ENCODE results near the gene OXCT1.
"Not testable (repeated sequence)": the region's sequence is repeated elsewhere in the genome, so short reads cannot be mapped to it uniquely, and the experiment has no call there.

The OXCT1 gene

GRCh38 chr5:41857989-41858388, 12.2 kb downstream of the OXCT1 start:
- no peak for DNase-seq
- ATAC-seq (replicated peaks), result no peak
- Mint-ChIP-seq H3K36me3 (ENCODE audit: insufficient read depth) (peaks cover 35% of the 10 kb centered on the region), H3K9me3 (no peaks in the 10 kb centered on the region), H3K27ac (peak overlapping the region; percentile 4 to 8), H3K4me3 (no peak overlapping the region), H3K4me1 (ENCODE audit: low read depth in 2 of 2) (peaks cover 0 to 5% of the 10 kb centered on the region in 2 donors), H3K27me3 (no peaks in the 10 kb centered on the region)

GRCh38 chr5:41856644-41857491, 13.4 kb downstream of the OXCT1 start:
- DNase-seq, result peak; percentile 62 to 70 (median 67)

GRCh38 chr5:41852293-41852692, 17.9 kb downstream of the OXCT1 start:
- DNase-seq (no peak), ATAC-seq (replicated peaks) (no peak)
- no peak overlapping the region for H3K4me3 Mint-ChIP-seq
- peaks cover 59% of the 10 kb centered on the region for H3K36me3 Mint-ChIP-seq (ENCODE audit: insufficient read depth)
- H3K4me1 Mint-ChIP-seq (ENCODE audit: low read depth in 2 of 2), result peaks cover 0 to 11% of the 10 kb centered on the region in 2 donors
- H3K27me3 Mint-ChIP-seq, result no peaks in the 10 kb centered on the region
- H3K27ac Mint-ChIP-seq, result no peak overlapping the region
- no peaks in the 10 kb centered on the region for H3K9me3 Mint-ChIP-seq

More at GRCh38 chr5:41856644-41857491, 13.4 kb downstream of the OXCT1 start:
- Mint-ChIP-seq H3K27ac (no peak overlapping the region), H3K9me3 (no peaks in the 10 kb centered on the region), H3K36me3 (ENCODE audit: insufficient read depth) (peaks cover 43% of the 10 kb centered on the region), H3K27me3 (no peaks in the 10 kb centered on the region), H3K4me1 (ENCODE audit: low read depth in 2 of 2) (peaks cover 0 to 5% of the 10 kb centered on the region in 2 donors), H3K4me3 (no peak overlapping the region)
- peak; percentile 94 for ATAC-seq (replicated peaks)

- Mint-ChIP-seq H3K4me3 (no peak overlapping the region), H3K36me3 (ENCODE audit: insufficient read depth) (peaks cover 59% of the 10 kb centered on the region), H3K9me3 (no peaks in the 10 kb centered on the region), H3K27ac (peak overlapping the region; percentile 57 to 71), H3K4me1 (ENCODE audit: low read depth in 2 of 2) (peaks cover 0 to 11% of the 10 kb centered on the region in 2 donors), H3K27me3 (no peaks in the 10 kb centered on the region)
- no peak for DNase-seq
- ATAC-seq (replicated peaks), result no peak
These were observed 19.1 kb downstream of the OXCT1 start for GRCh38 chr5:41851116-41851515.

GRCh38 chr5:41848983-41849382, 21.2 kb downstream of the OXCT1 start:
- Mint-ChIP-seq H3K27ac (no peak overlapping the region), H3K4me3 (no peak overlapping the region), H3K9me3 (no peaks in the 10 kb centered on the region), H3K27me3 (no peaks in the 10 kb centered on the region), H3K4me1 (ENCODE audit: low read depth in 2 of 2) (peaks cover 0 to 11% of the 10 kb centered on the region in 2 donors), H3K36me3 (ENCODE audit: insufficient read depth) (peaks cover 48% of the 10 kb centered on the region)
- DNase-seq (no peak), ATAC-seq (replicated peaks) (no peak)

- H3K9me3 Mint-ChIP-seq; H3K27ac Mint-ChIP-seq; H3K4me3 Mint-ChIP-seq; DNase-seq; H3K27me3 Mint-ChIP-seq; H3K4me1 Mint-ChIP-seq (ENCODE audit: low read depth in 2 of 2); ATAC-seq (replicated peaks): not testable (repeated sequence)
- peaks cover 26% of the 10 kb centered on the region for H3K36me3 Mint-ChIP-seq (ENCODE audit: insufficient read depth)
These were observed 24.5 kb downstream of the OXCT1 start for GRCh38 chr5:41845751-41846150.

- H3K27ac Mint-ChIP-seq, result no peak overlapping the region
- no peaks in the 10 kb centered on the region for H3K27me3 Mint-ChIP-seq
- ATAC-seq (replicated peaks) (no peak), DNase-seq (no peak)
- H3K9me3 Mint-ChIP-seq, result no peaks in the 10 kb centered on the region
- H3K36me3 Mint-ChIP-seq (ENCODE audit: insufficient read depth), result peaks cover 17% of the 10 kb centered on the region
- H3K4me3 Mint-ChIP-seq, result no peak overlapping the region
- no peaks in the 10 kb centered on the region for H3K4me1 Mint-ChIP-seq (ENCODE audit: low read depth in 2 of 2)
These were observed 25.7 kb downstream of the OXCT1 start for GRCh38 chr5:41844502-41844901.

GRCh38 chr5:41843456-41844370, 26.5 kb downstream of the OXCT1 start:
- DNase-seq (peak in 2 of 3 experiments; percentile 12 to 19), ATAC-seq (replicated peaks) (peak; percentile 67)
- Mint-ChIP-seq H3K4me1 (ENCODE audit: low read depth in 2 of 2) (no peaks in the 10 kb centered on the region), H3K4me3 (no peak overlapping the region), H3K27ac (no peak overlapping the region), H3K36me3 (ENCODE audit: insufficient read depth) (peaks cover 9% of the 10 kb centered on the region), H3K9me3 (no peaks in the 10 kb centered on the region), H3K27me3 (no peaks in the 10 kb centered on the region)

GRCh38 chr5:41842777-41843176, 27.4 kb downstream of the OXCT1 start:
- H3K4me3 Mint-ChIP-seq, result no peak overlapping the region
- no peaks in the 10 kb centered on the region for H3K9me3 Mint-ChIP-seq
- ATAC-seq (replicated peaks) (no peak), DNase-seq (no peak)
- no peak overlapping the region for H3K27ac Mint-ChIP-seq
- peaks cover 7% of the 10 kb centered on the region for H3K36me3 Mint-ChIP-seq (ENCODE audit: insufficient read depth)
- no peaks in the 10 kb centered on the region for H3K27me3 Mint-ChIP-seq
- no peaks in the 10 kb centered on the region for H3K4me1 Mint-ChIP-seq (ENCODE audit: low read depth in 2 of 2)

GRCh38 chr5:41841325-41841724, 28.9 kb downstream of the OXCT1 start:
- no peaks in the 10 kb centered on the region for H3K27me3 Mint-ChIP-seq

GRCh38 chr5:41840251-41840650, 30.0 kb downstream of the OXCT1 start:
- H3K9me3 Mint-ChIP-seq, result no peaks in the 10 kb centered on the region
- H3K4me3 Mint-ChIP-seq, result no peak overlapping the region
- ATAC-seq (replicated peaks), result no peak
- peaks cover 10% of the 10 kb centered on the region for H3K36me3 Mint-ChIP-seq (ENCODE audit: insufficient read depth)
- no peak for DNase-seq
- no peaks in the 10 kb centered on the region for H3K27me3 Mint-ChIP-seq
- H3K27ac Mint-ChIP-seq, result no peak overlapping the region
- H3K4me1 Mint-ChIP-seq (ENCODE audit: low read depth in 2 of 2), result peaks cover 0 to 5% of the 10 kb centered on the region in 2 donors

More at GRCh38 chr5:41841325-41841724, 28.9 kb downstream of the OXCT1 start:
- peaks cover 10% of the 10 kb centered on the region for H3K36me3 Mint-ChIP-seq (ENCODE audit: insufficient read depth)
- no peak overlapping the region for H3K27ac Mint-ChIP-seq
- ATAC-seq (replicated peaks) (no peak), DNase-seq (no peak)
- H3K9me3 Mint-ChIP-seq, result no peaks in the 10 kb centered on the region
- no peak overlapping the region for H3K4me3 Mint-ChIP-seq
- H3K4me1 Mint-ChIP-seq (ENCODE audit: low read depth in 2 of 2), result no peaks in the 10 kb centered on the region

GRCh38 chr5:41837793-41838192, 32.4 kb downstream of the OXCT1 start:
- no peak for ATAC-seq (replicated peaks)
- H3K27me3 Mint-ChIP-seq, result no peaks in the 10 kb centered on the region
- H3K9me3 Mint-ChIP-seq, result no peaks in the 10 kb centered on the region
- peaks cover 11 to 18% of the 10 kb centered on the region in 2 donors for H3K4me1 Mint-ChIP-seq (ENCODE audit: low read depth in 2 of 2)
- no peak for DNase-seq
- no peak overlapping the region for H3K4me3 Mint-ChIP-seq
- peaks cover 23% of the 10 kb centered on the region for H3K36me3 Mint-ChIP-seq (ENCODE audit: insufficient read depth)
- H3K27ac Mint-ChIP-seq, result no peak overlapping the region

GRCh38 chr5:41835645-41836044, 34.6 kb downstream of the OXCT1 start:
- peaks cover 20% of the 10 kb centered on the region for H3K36me3 Mint-ChIP-seq (ENCODE audit: insufficient read depth)
- H3K27ac Mint-ChIP-seq, result no peak overlapping the region
- H3K27me3 Mint-ChIP-seq, result no peaks in the 10 kb centered on the region

More at GRCh38 chr5:41835645-41836044, 34.6 kb downstream of the OXCT1 start:
- no peak for ATAC-seq (replicated peaks)
- no peak overlapping the region for H3K4me3 Mint-ChIP-seq
- peaks cover 18 to 31% of the 10 kb centered on the region in 2 donors for H3K4me1 Mint-ChIP-seq (ENCODE audit: low read depth in 2 of 2)
- no peak for DNase-seq
- H3K9me3 Mint-ChIP-seq, result no peaks in the 10 kb centered on the region
